K562 (cell line): Measurements from ENCODE around the gene GORASP2. TPM values are rescaled to one million over a fixed set of nuclear protein-coding genes. Genes with fewer than 3 reads are reported as not detected.

Source experiments
- ATAC-seq: fragments of 200-7000 bp; cut with Tn5 transposase; 3 replicates; pipeline ENCODE4 v1.9.1; 2020; ENCODE audit warnings: moderate library complexity
- BruUV-seq: library from RNA; stranded (reverse); fragments of 400-500 nt; replicated peaks from 2 replicates; lab custom pipeline; 2021; lab: Mats Ljungman, UMichigan
- CTCF ChIA-PET: fragments of 300-600 bp; formaldehyde crosslinking; extraction: SDS; loops from one replicate; lab custom pipeline; 2021; ENCODE audit warnings: low intra/inter-chr PET ratio; lab: Yijun Ruan, JAX
- POLR2A ChIA-PET: fragments of 300-600, 350-650 bp; sonication (Branson Sonifier 250); formaldehyde crosslinking; extraction: SDS; loops from one replicate; lab custom pipeline; 2021; ENCODE audit warnings: antibody characterized with exemption, inconsistent platforms; lab: Yijun Ruan, JAX
- DNase-seq, 4 experiments: peaks; one replicate each; pipeline versions ENCODE4 v3.0.0 to v3.0.0-alpha.2; 2011 to 2018; ENCODE audit warnings: low spot score in 3 of 4, mixed read lengths in 3 of 4; ENCODE audit errors: extremely low read depth in 1 of 4
- FAIRE-seq: peaks from 2 replicates; lab custom pipeline; 2011; peaks lifted over from hg19 to GRCh38; lab: Jason Lieb, UNC
- H2AFZ ChIP-seq: 2 replicates; pipeline ENCODE4 v1.6.0; 2011; ENCODE audit warnings: low read depth, low read length, control low read depth, inconsistent platforms
- H3K27ac ChIP-seq: fragments of 200-600 bp; 3 replicates; pipeline ENCODE4 v1.8.0; 2011; ENCODE audit warnings: low read depth, mild to moderate bottlenecking, control low read depth, inconsistent platforms, low read length, moderate library complexity, mixed read lengths; ENCODE audit errors: extremely low read depth
- H3K27me3 ChIP-seq, 2 experiments: fragments of 300-600 bp in 1 of 2; 2 replicates in 1 of 2; 3 replicates in 1 of 2; pipeline versions ENCODE4 v1.6.0 to v1.8.0; 2011; ENCODE audit warnings: inconsistent platforms in 2 of 2, low read length in 2 of 2, mild to moderate bottlenecking in 1 of 2, mixed read lengths in 1 of 2, moderate library complexity in 1 of 2; ENCODE audit not compliant: control insufficient read depth in 2 of 2, insufficient read depth in 2 of 2
- H3K36me3 ChIP-seq: fragments of 300-600 bp; 3 replicates; pipeline ENCODE4 v1.8.0; 2011; ENCODE audit warnings: mild to moderate bottlenecking, low read length, inconsistent platforms; ENCODE audit not compliant: control insufficient read depth, insufficient read depth
- H3K4me1 ChIP-seq, 2 experiments: fragments of 200-600 bp in 1 of 2; replicated peaks in 1 of 2; 2 replicates in 1 of 2; 3 replicates in 1 of 2; pipeline versions ENCODE4 v1.5.1 to v1.8.0; 2011; ENCODE audit warnings: inconsistent platforms in 2 of 2, low read length in 2 of 2, mild to moderate bottlenecking in 1 of 2, mixed read lengths in 1 of 2, moderate library complexity in 1 of 2; ENCODE audit not compliant: control insufficient read depth in 2 of 2, insufficient read depth in 2 of 2
- H3K4me2 ChIP-seq: 2 replicates; pipeline ENCODE4 v1.6.1; 2011; ENCODE audit warnings: low read length, control low read depth, inconsistent platforms, mixed read lengths; ENCODE audit not compliant: insufficient read depth
- H3K4me3 ChIP-seq: fragments of 200-600 bp; sonication (generic), shearing (Covaris generic); 2 replicates; pipeline ENCODE4 v1.5.1; 2016; ENCODE audit warnings: control low read depth, inconsistent platforms
- H3K79me2 ChIP-seq: fragments of 200-600 bp; 3 replicates; pipeline ENCODE4 v1.8.0; 2011; ENCODE audit warnings: low read length, inconsistent platforms; ENCODE audit not compliant: control insufficient read depth, insufficient read depth
- H3K9ac ChIP-seq, 2 experiments: 2 replicates each; pipeline versions ENCODE4 v1.6.0 to v1.6.1; 2011; ENCODE audit warnings: low read depth in 2 of 2, low read length in 2 of 2, control low read depth in 1 of 2, inconsistent platforms in 1 of 2, mild to moderate bottlenecking in 1 of 2, mixed read lengths in 1 of 2; ENCODE audit not compliant: insufficient read depth in 1 of 2
- H3K9me1 ChIP-seq: one replicate; pipeline ENCODE4 v1.6.0; 2011; ENCODE audit warnings: inconsistent platforms, mild to moderate bottlenecking, low read length, moderate library complexity; ENCODE audit not compliant: control insufficient read depth, insufficient read depth
- H3K9me3 ChIP-seq: replicated peaks from 2 replicates; pipeline ENCODE4 v1.5.1; 2011; ENCODE audit warnings: low read depth, low read length, inconsistent platforms; ENCODE audit not compliant: control insufficient read depth, insufficient read depth
- H4K20me1 ChIP-seq: replicated peaks from 2 replicates; pipeline ENCODE4 v1.6.1; 2011; ENCODE audit warnings: low read length, inconsistent platforms, mixed read lengths; ENCODE audit not compliant: control insufficient read depth, insufficient read depth
- CEBPG ChIP-seq, 3 experiments: fragments of 200-800 bp in 1 of 3; sonication (Bioruptor generic) in 1 of 3; sonication (generic) in 1 of 3; formaldehyde crosslinking in 1 of 3; IDR thresholded peaks in 2 of 3; conservative IDR thresholded peaks in 1 of 3; 2 replicates each; pipeline versions ENCODE4 v1.6.1 to v1.8.0; 2016 to 2022; ENCODE audit warnings: missing compliant biosample characterization in 2 of 3, missing genetic modification characterization in 2 of 3, mild to moderate bottlenecking in 1 of 3, missing genetic modification reagents in 1 of 3
- KLF13 ChIP-seq: fragments of 450-650 bp; IDR thresholded peaks from 2 replicates; pipeline ENCODE4 v1.6.1; 2016; ENCODE audit warnings: missing genetic modification characterization, low read depth, mild to moderate bottlenecking, missing compliant biosample characterization, moderate library complexity, borderline replicate concordance
- TRIM24 ChIP-seq, 2 experiments: fragments of 450-650 bp; IDR thresholded peaks; 2 replicates each; pipeline ENCODE4 v1.6.1; 2016
- WGBS: fragments of 100-300 bp; shearing (Covaris generic); methylation state at CpG from one replicate; pipeline ENCODE4 v1.1.6; 2016; ENCODE audit warnings: low coverage, mixed read lengths; ENCODE audit not compliant: insufficient coverage; ENCODE audit errors: missing lambda C conversion rate; 5-methylcytosine and 5-hydroxymethylcytosine counted together
- in situ Hi-C: fragments of 300-500 bp; cut with MboI; formaldehyde crosslinking; loops from 4 replicates; pipeline ENCODE4 v1.15.0; 2018; ENCODE audit warnings: inconsistent platforms, mixed read lengths
- intact Hi-C: fragments of 100-400 bp; cut with micrococcal nuclease; formaldehyde crosslinking; loops from 2 replicates; pipeline ENCODE4 v1.14.2; 2022
- polyA plus RNA-seq, 8 experiments: library from polyadenylated mRNA; depleted of rRNA in 4 of 8; stranded (reverse) in 5 of 8; unstranded in 3 of 8; fragments of >200 nt; fragmentation: Nextera tagmentation in 2 of 8; fragmentation: Illumina TruSeq in 1 of 8; extraction: Ambion mirVana in 2 of 8; extraction: Trizol in 1 of 8; gene quantifications; 2 replicates each; pipeline versions ENCODE4 v1.2.1 to v1.2.3, GENCODE V29; 2011 to 2014; ENCODE audit warnings: inconsistent platforms in 1 of 8, missing spikeins in 1 of 8
- total RNA-seq, 7 experiments: library from RNA; depleted of rRNA in 6 of 7; stranded (reverse); fragments of >200 nt in 6 of 7; fragmentation: Illumina TruSeq in 2 of 7; extraction: Trizol in 2 of 7; gene quantifications; 2 replicates each; pipeline versions ENCODE4 v1.2.1 to v1.2.3, GENCODE V29; 2011 to 2021; ENCODE audit warnings: low replicate concordance in 1 of 7
- TF ChIP-seq, protein P1 (sequence below): sonication (generic); formaldehyde crosslinking; IDR thresholded peaks from 2 replicates; pipeline ENCODE4 v1.8.1; 2023; ENCODE audit warnings: mild to moderate bottlenecking, missing genetic modification reagents
- TF ChIP-seq, protein P2 (sequence below): fragments of 450-650 bp; IDR thresholded peaks from 2 replicates; pipeline ENCODE4 v1.7.1; 2018; ENCODE audit warnings: mild to moderate bottlenecking, low read depth; ENCODE audit not compliant: partially characterized antibody
- TF ChIP-seq, protein P3 (sequence below), 2 experiments: fragments of 450-650 bp in 1 of 2; IDR thresholded peaks; 2 replicates each; pipeline ENCODE4 v1.6.1; 2011 to 2017; ENCODE audit warnings: low read depth in 2 of 2, antibody characterized with exemption in 1 of 2, borderline replicate concordance in 1 of 2, low read length in 1 of 2, mild to moderate bottlenecking in 1 of 2, mixed read lengths in 1 of 2; ENCODE audit not compliant: control insufficient read depth in 1 of 2

GORASP2 gene
- total and polyA plus RNA-seq, 9 of the 15 experiments (the other 6 are each of a cell fraction or from before 2014, with no cell fraction given): 27.4 to 180 (median 59.6) TPM

DNA sequence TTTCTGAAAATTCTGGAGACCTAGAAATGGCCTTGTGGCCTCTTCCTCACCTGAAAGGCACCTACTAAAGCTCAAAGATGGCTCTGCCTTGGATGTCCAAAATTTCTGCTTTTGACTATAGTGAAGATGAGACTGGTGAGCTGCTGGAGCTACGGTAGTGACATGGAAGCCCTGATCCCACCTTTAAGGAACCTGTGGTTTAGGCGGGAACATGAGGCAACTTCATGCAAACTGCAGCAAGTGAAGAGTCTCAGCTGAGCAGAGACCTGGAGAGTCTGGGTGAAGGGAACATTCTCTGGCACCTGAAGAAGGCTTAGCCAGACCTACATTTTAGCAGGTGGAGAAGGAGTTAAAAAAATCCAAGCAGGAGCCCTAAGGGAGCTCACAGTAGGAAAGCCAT is 40.0 kb downstream of the GORASP2 start:
- FAIRE-seq (no peak), DNase-seq (no peak), ATAC-seq (no peak)
- H3K27ac ChIP-seq: no peak overlapping the region
- H3K27me3 ChIP-seq: no peaks in the 10 kb centered on the region
- H4K20me1 ChIP-seq: no peaks in the 10 kb centered on the region
- no peak overlapping the region for H3K4me3 ChIP-seq
- TF ChIP-seq, protein P1, sequence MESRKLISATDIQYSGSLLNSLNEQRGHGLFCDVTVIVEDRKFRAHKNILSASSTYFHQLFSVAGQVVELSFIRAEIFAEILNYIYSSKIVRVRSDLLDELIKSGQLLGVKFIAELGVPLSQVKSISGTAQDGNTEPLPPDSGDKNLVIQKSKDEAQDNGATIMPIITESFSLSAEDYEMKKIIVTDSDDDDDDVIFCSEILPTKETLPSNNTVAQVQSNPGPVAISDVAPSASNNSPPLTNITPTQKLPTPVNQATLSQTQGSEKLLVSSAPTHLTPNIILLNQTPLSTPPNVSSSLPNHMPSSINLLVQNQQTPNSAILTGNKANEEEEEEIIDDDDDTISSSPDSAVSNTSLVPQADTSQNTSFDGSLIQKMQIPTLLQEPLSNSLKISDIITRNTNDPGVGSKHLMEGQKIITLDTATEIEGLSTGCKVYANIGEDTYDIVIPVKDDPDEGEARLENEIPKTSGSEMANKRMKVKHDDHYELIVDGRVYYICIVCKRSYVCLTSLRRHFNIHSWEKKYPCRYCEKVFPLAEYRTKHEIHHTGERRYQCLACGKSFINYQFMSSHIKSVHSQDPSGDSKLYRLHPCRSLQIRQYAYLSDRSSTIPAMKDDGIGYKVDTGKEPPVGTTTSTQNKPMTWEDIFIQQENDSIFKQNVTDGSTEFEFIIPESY (CRISPR knock-in tag): peak; percentile 60
- peak; percentile 71; the same call in 1 of the 2 replicates for TF ChIP-seq CEBPG (CRISPR knock-in tag; IDR thresholded peaks at IDR 0.05)
- peak in 1 of 2 experiments; percentile 39; a peak in 1 of 4 replicates for TF ChIP-seq CEBPG (tag; conservative IDR thresholded peaks at IDR 0.05 in 1 of 2, IDR thresholded peaks at IDR 0.05 in 1 of 2)
- TF ChIP-seq, protein P2, sequence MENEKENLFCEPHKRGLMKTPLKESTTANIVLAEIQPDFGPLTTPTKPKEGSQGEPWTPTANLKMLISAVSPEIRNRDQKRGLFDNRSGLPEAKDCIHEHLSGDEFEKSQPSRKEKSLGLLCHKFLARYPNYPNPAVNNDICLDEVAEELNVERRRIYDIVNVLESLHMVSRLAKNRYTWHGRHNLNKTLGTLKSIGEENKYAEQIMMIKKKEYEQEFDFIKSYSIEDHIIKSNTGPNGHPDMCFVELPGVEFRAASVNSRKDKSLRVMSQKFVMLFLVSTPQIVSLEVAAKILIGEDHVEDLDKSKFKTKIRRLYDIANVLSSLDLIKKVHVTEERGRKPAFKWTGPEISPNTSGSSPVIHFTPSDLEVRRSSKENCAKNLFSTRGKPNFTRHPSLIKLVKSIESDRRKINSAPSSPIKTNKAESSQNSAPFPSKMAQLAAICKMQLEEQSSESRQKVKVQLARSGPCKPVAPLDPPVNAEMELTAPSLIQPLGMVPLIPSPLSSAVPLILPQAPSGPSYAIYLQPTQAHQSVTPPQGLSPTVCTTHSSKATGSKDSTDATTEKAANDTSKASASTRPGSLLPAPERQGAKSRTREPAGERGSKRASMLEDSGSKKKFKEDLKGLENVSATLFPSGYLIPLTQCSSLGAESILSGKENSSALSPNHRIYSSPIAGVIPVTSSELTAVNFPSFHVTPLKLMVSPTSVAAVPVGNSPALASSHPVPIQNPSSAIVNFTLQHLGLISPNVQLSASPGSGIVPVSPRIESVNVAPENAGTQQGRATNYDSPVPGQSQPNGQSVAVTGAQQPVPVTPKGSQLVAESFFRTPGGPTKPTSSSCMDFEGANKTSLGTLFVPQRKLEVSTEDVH: peak; percentile 17
- TF ChIP-seq KLF13 (tag): no peak
- TF ChIP-seq, protein P3, sequence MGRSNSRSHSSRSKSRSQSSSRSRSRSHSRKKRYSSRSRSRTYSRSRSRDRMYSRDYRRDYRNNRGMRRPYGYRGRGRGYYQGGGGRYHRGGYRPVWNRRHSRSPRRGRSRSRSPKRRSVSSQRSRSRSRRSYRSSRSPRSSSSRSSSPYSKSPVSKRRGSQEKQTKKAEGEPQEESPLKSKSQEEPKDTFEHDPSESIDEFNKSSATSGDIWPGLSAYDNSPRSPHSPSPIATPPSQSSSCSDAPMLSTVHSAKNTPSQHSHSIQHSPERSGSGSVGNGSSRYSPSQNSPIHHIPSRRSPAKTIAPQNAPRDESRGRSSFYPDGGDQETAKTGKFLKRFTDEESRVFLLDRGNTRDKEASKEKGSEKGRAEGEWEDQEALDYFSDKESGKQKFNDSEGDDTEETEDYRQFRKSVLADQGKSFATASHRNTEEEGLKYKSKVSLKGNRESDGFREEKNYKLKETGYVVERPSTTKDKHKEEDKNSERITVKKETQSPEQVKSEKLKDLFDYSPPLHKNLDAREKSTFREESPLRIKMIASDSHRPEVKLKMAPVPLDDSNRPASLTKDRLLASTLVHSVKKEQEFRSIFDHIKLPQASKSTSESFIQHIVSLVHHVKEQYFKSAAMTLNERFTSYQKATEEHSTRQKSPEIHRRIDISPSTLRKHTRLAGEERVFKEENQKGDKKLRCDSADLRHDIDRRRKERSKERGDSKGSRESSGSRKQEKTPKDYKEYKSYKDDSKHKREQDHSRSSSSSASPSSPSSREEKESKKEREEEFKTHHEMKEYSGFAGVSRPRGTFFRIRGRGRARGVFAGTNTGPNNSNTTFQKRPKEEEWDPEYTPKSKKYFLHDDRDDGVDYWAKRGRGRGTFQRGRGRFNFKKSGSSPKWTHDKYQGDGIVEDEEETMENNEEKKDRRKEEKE (IDR thresholded peaks at IDR 0.05; ENCODE audit: borderline replicate concordance in 1 of 2, control insufficient read depth in 1 of 2, low read depth in 2 of 2, low read length in 1 of 2): no peak
- 0 out of 4 replicates have a peak, but pooled peaks of 1 of the 2 experiments have one; percentile 14 for TF ChIP-seq TRIM24 (IDR thresholded peaks at IDR 0.05)
- ChIA-PET POLR2A (interaction anchor here (0.9 to 1.2 kb wide), 4 partner anchors 13 to 191 kb away, joined by 3 to 5 read pairs (median 4); no protein-coding TSS in a partner anchor), CTCF (interaction anchor here (0.6 kb wide), 1 partner anchor 478 kb away, joined by 3 read pairs; no protein-coding TSS in a partner anchor)
- WGBS: 54% methylated on average over 2 of the region's 2 CpGs
- no TSS peak for BruUV-seq
- H3K36me3 ChIP-seq: peaks cover 37% of the 10 kb centered on the region
- no peak overlapping the region for H3K4me2 ChIP-seq
- peak overlapping the region in 1 of 2 experiments; percentile 11; a peak in 1 of 4 replicates for H3K9ac ChIP-seq
- in situ Hi-C loops: loop anchor here (25.0 kb wide), 1 partner anchor 1143 kb away; the partner anchor contains the start of gene DLX2
- no peaks in the 10 kb centered on the region for H3K79me2 ChIP-seq
- intact Hi-C loops: no loop called here
- H2AFZ ChIP-seq: no peak overlapping the region
- no peaks in the 10 kb centered on the region for H3K9me3 ChIP-seq
- no peaks in the 10 kb centered on the region for H3K9me1 ChIP-seq
- H3K4me1 ChIP-seq: peaks cover 9 to 13% of the 10 kb centered on the region in 2 experiments; a peak in 4 of 5 replicates
